ENCODE results near the gene SOX14. TPM values are rescaled to one million over a fixed set of nuclear protein-coding genes. Genes with fewer than 3 reads are reported as not detected.

The SOX14 gene
- total and polyA plus RNA-seq, 2 experiments from 2014 or later = not detected

DNA sequence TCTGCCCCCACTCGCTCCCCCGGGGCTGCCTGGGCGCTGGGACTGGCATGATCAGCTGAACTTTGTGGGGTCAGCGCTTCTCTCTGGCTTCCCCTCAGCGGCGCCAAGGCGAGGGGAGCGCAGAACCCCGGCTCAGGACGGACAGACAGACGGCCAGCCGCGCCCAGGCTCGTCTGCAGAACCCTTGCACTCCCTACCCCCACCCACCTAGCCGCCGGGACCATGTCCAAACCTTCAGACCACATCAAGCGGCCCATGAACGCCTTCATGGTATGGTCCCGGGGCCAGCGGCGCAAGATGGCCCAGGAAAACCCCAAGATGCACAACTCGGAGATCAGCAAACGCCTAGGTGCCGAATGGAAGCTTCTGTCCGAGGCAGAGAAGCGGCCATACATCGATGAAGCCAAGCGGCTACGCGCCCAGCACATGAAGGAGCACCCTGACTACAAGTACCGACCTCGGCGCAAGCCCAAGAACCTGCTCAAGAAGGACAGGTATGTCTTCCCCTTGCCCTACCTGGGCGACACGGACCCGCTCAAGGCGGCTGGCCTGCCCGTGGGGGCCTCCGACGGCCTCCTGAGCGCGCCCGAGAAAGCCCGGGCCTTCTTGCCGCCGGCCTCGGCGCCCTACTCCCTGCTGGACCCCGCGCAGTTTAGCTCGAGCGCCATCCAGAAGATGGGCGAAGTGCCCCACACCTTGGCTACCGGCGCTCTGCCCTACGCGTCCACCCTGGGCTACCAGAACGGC, 621 bp downstream of the SOX14 start:
- Histone ChIP-seq H3K27ac (no peak overlapping the region), H3F3A (ENCODE audit: insufficient read depth) (no peaks in the 10 kb centered on the region), H3K27me3 (replicated peaks; ENCODE audit: insufficient read depth) (peaks cover 91% of the 10 kb centered on the region), H3K4me1 (ENCODE audit: insufficient read depth) (no peaks in the 10 kb centered on the region), H3K9ac (no peak overlapping the region), H3K9me3 (ENCODE audit: low read depth) (no peaks in the 10 kb centered on the region), H3K79me2 (ENCODE audit: insufficient read depth) (no peaks in the 10 kb centered on the region), H4K20me1 (ENCODE audit: insufficient read depth) (no peaks in the 10 kb centered on the region), H3K4me2 (ENCODE audit: unreplicated experiment) (no peak overlapping the region), H3K36me3 (ENCODE audit: low read depth) (no peaks in the 10 kb centered on the region), H3K9me2 (ENCODE audit: insufficient read depth) (no peaks in the 10 kb centered on the region), H3K4me3 (no peak overlapping the region), H2AFZ (no peak overlapping the region)
- WGBS, 2 experiments (ENCODE audit: low coverage in 1 of 2, low lambda C conversion rate in 2 of 2, missing lambda C conversion rate in 2 of 2) = 5 to 7% methylated on average over 40 to 49 of the region's 58 CpGs
- in situ Hi-C loops (cut with MboI) = no loop called here
- TF ChIP-seq EZH2 (IDR thresholded peaks at IDR 0.05; ENCODE audit: insufficient read depth, poor library complexity, severe bottlenecking) (peak; percentile 60), EZH2phosphoT487 (IDR thresholded peaks at IDR 0.05; ENCODE audit: insufficient read depth, low read depth) (no peak)
- no peak for DNase-seq

GRCh38 chr3:137765310-137766033, 1.4 kb downstream of the SOX14 start:
- H2AFZ ChIP-seq = no peak overlapping the region
- H3K27ac ChIP-seq = no peak overlapping the region
- WGBS, 2 experiments (ENCODE audit: low coverage in 1 of 2, low lambda C conversion rate in 2 of 2, missing lambda C conversion rate in 2 of 2) = 2% methylated on average over 27 of the region's 27 CpGs
- no peaks in the 10 kb centered on the region for H3F3A ChIP-seq (ENCODE audit: insufficient read depth)
- H4K20me1 ChIP-seq (ENCODE audit: insufficient read depth) = no peaks in the 10 kb centered on the region
- H3K9ac ChIP-seq = no peak overlapping the region
- no peaks in the 10 kb centered on the region for H3K9me2 ChIP-seq (ENCODE audit: insufficient read depth)
- in situ Hi-C loops (cut with MboI) = no loop called here
- no peak overlapping the region for H3K4me2 ChIP-seq (ENCODE audit: unreplicated experiment)
- no peaks in the 10 kb centered on the region for H3K79me2 ChIP-seq (ENCODE audit: insufficient read depth)
- H3K4me3 ChIP-seq = no peak overlapping the region
- peaks cover 99% of the 10 kb centered on the region for H3K27me3 ChIP-seq (replicated peaks; ENCODE audit: insufficient read depth)
- H3K36me3 ChIP-seq (ENCODE audit: low read depth) = no peaks in the 10 kb centered on the region
- no peaks in the 10 kb centered on the region for H3K4me1 ChIP-seq (ENCODE audit: insufficient read depth)
- no peaks in the 10 kb centered on the region for H3K9me3 ChIP-seq (ENCODE audit: low read depth)
- DNase-seq = no peak
- no peak for TF ChIP-seq EZH2 (IDR thresholded peaks at IDR 0.05; ENCODE audit: insufficient read depth, poor library complexity, severe bottlenecking)
- no peak for TF ChIP-seq EZH2phosphoT487 (IDR thresholded peaks at IDR 0.05; ENCODE audit: insufficient read depth, low read depth)

GRCh38 chr3:137766041-137766875, 2.1 kb downstream of the SOX14 start:
- in situ Hi-C loops (cut with MboI) = no loop called here
- H3K79me2 ChIP-seq (ENCODE audit: insufficient read depth) = no peaks in the 10 kb centered on the region
- no peaks in the 10 kb centered on the region for H3K9me2 ChIP-seq (ENCODE audit: insufficient read depth)
- no peak for DNase-seq
- H3K4me3 ChIP-seq = no peak overlapping the region
- no peaks in the 10 kb centered on the region for H3K36me3 ChIP-seq (ENCODE audit: low read depth)
- no peak for TF ChIP-seq EZH2 (IDR thresholded peaks at IDR 0.05; ENCODE audit: insufficient read depth, poor library complexity, severe bottlenecking)
- no peak for TF ChIP-seq EZH2phosphoT487 (IDR thresholded peaks at IDR 0.05; ENCODE audit: insufficient read depth, low read depth)
- H3K27ac ChIP-seq = no peak overlapping the region
- no peaks in the 10 kb centered on the region for H3K9me3 ChIP-seq (ENCODE audit: low read depth)
- peaks cover 100% of the 10 kb centered on the region for H3K27me3 ChIP-seq (replicated peaks; ENCODE audit: insufficient read depth)
- 1 to 2% methylated on average over 21 of the region's 21 CpGs for WGBS, 2 experiments (ENCODE audit: low coverage in 1 of 2, low lambda C conversion rate in 2 of 2, missing lambda C conversion rate in 2 of 2)
- no peak overlapping the region for H2AFZ ChIP-seq
- H4K20me1 ChIP-seq (ENCODE audit: insufficient read depth) = no peaks in the 10 kb centered on the region
- no peak overlapping the region for H3K9ac ChIP-seq
- no peak overlapping the region for H3K4me2 ChIP-seq (ENCODE audit: unreplicated experiment)
- H3K4me1 ChIP-seq (ENCODE audit: insufficient read depth) = no peaks in the 10 kb centered on the region
- no peaks in the 10 kb centered on the region for H3F3A ChIP-seq (ENCODE audit: insufficient read depth)

- no peaks in the 10 kb centered on the region for H3F3A ChIP-seq (ENCODE audit: insufficient read depth)
- WGBS, 2 experiments (ENCODE audit: low coverage in 1 of 2, low lambda C conversion rate in 2 of 2, missing lambda C conversion rate in 2 of 2) = 1 to 2% methylated on average over 22 of the region's 22 CpGs
- no peaks in the 10 kb centered on the region for H4K20me1 ChIP-seq (ENCODE audit: insufficient read depth)
- H3K9ac ChIP-seq = no peak overlapping the region
- H2AFZ ChIP-seq = no peak overlapping the region
- no peaks in the 10 kb centered on the region for H3K36me3 ChIP-seq (ENCODE audit: low read depth)
- H3K27ac ChIP-seq = no peak overlapping the region
- no peaks in the 10 kb centered on the region for H3K9me3 ChIP-seq (ENCODE audit: low read depth)
- peaks cover 100% of the 10 kb centered on the region for H3K27me3 ChIP-seq (replicated peaks; ENCODE audit: insufficient read depth)
- DNase-seq = no peak
- in situ Hi-C loops (cut with MboI) = no loop called here
- no peaks in the 10 kb centered on the region for H3K4me1 ChIP-seq (ENCODE audit: insufficient read depth)
- H3K9me2 ChIP-seq (ENCODE audit: insufficient read depth) = no peaks in the 10 kb centered on the region
- no peak overlapping the region for H3K4me3 ChIP-seq
- no peaks in the 10 kb centered on the region for H3K79me2 ChIP-seq (ENCODE audit: insufficient read depth)
- H3K4me2 ChIP-seq (ENCODE audit: unreplicated experiment) = no peak overlapping the region
- TF ChIP-seq EZH2 (IDR thresholded peaks at IDR 0.05; ENCODE audit: insufficient read depth, poor library complexity, severe bottlenecking) (no peak), EZH2phosphoT487 (IDR thresholded peaks at IDR 0.05; ENCODE audit: insufficient read depth, low read depth) (no peak)
Observed at GRCh38 chr3:137766876-137767537, 2.9 kb downstream of the SOX14 start.

All from GM23248 (cell line).